B cell (primary cell): ENCODE results near the gene SEMA6C. TPM values are rescaled to one million over a fixed set of nuclear protein-coding genes. Genes with fewer than 3 reads are reported as not detected.

Source experiments
- ATAC-seq: fragments of 200-7000 bp; cut with Tn5 transposase; one replicate; pipeline ENCODE4 v1.10.0; 2021; ENCODE audit warnings: low read depth, mild to moderate bottlenecking, moderate number of reproducible peaks, moderate library complexity
- CTCF ChIA-PET: fragments of 350-600 bp; sonication (Branson Sonifier 250); formaldehyde crosslinking; loops from one replicate; lab custom pipeline; 2021; ENCODE audit warnings: antibody characterized with exemption, inconsistent platforms; lab: Charles Lee
- POLR2A ChIA-PET: fragments of 350-600 bp; sonication (Branson Sonifier 250); formaldehyde crosslinking; loops from one replicate; lab custom pipeline; 2021; ENCODE audit warnings: antibody characterized with exemption; lab: Charles Lee
- DNase-seq: peaks from one replicate; pipeline ENCODE4 v3.0.0; 2013
- H2AFZ ChIP-seq: 2 replicates; pipeline ENCODE4 v1.6.1; 2012; ENCODE audit warnings: mild to moderate bottlenecking, low read depth, low read length; ENCODE audit not compliant: insufficient read depth, poor library complexity, severe bottlenecking
- H3K27ac ChIP-seq, 2 donors: 1 replicate in 1 of 2; 2 replicates in 1 of 2; pipeline ENCODE4 v1.5.1; 2012 to 2013; ENCODE audit warnings: low read length in 2 of 2, mild to moderate bottlenecking in 2 of 2, moderate library complexity in 1 of 2
- H3K27me3 ChIP-seq, 4 experiments: fragments of 200-600 bp in 1 of 4; sonication (generic) in 1 of 4; replicated peaks in 1 of 4; 1 replicate in 2 of 4; 2 replicates in 2 of 4; pipeline versions ENCODE4 v1.6.1 to v1.7.0; 2013 to 2016; ENCODE audit warnings: low read length in 3 of 4, mild to moderate bottlenecking in 2 of 4, mixed read lengths in 1 of 4, moderate library complexity in 1 of 4; ENCODE audit not compliant: insufficient read depth in 4 of 4, control insufficient read depth in 3 of 4; ENCODE audit errors: control extremely low read depth in 1 of 4
- H3K36me3 ChIP-seq, 2 experiments: replicated peaks in 1 of 2; 1 replicate in 1 of 2; 2 replicates in 1 of 2; pipeline versions ENCODE4 v1.6.1 to v1.7.1; 2013; ENCODE audit warnings: low read length in 1 of 2; ENCODE audit not compliant: insufficient read depth in 2 of 2, control insufficient read depth in 1 of 2; ENCODE audit errors: control extremely low read depth in 1 of 2, extremely low read depth in 1 of 2
- H3K4me1 ChIP-seq, 2 donors: fragments of 200-600 bp in 1 of 2; sonication (generic) in 1 of 2; 1 replicate in 1 of 2; 2 replicates in 1 of 2; pipeline versions ENCODE4 v1.5.1 to v1.6.1; 2013 to 2017; ENCODE audit warnings: low read length in 2 of 2; ENCODE audit not compliant: control insufficient read depth in 2 of 2, insufficient read depth in 2 of 2
- H3K4me2 ChIP-seq: replicated peaks from 2 replicates; pipeline ENCODE3; 2012; ENCODE audit warnings: mild to moderate bottlenecking, low read depth, low read length; ENCODE audit not compliant: poor library complexity, severe bottlenecking
- H3K4me3 ChIP-seq, 5 experiments: fragments of 200-600 bp in 1 of 5; sonication (generic) in 1 of 5; 1 replicate in 3 of 5; 2 replicates in 2 of 5; pipeline versions ENCODE4 v1.5.1 to v1.7.0; 2011 to 2016; ENCODE audit warnings: low read length in 4 of 5, mild to moderate bottlenecking in 4 of 5, low read depth in 2 of 5, control low read depth in 1 of 5, moderate library complexity in 1 of 5; ENCODE audit not compliant: insufficient read depth in 1 of 5; ENCODE audit errors: control extremely low read depth in 1 of 5, extremely low read depth in 1 of 5
- H3K79me2 ChIP-seq: fragments of 200-600 bp; sonication (generic); one replicate; pipeline ENCODE4 v1.6.0; 2016; ENCODE audit warnings: low read length; ENCODE audit not compliant: control insufficient read depth, insufficient read depth
- H3K9ac ChIP-seq: fragments of 200-600 bp; sonication (generic); 2 replicates; pipeline ENCODE4 v1.6.1; 2017; ENCODE audit warnings: mild to moderate bottlenecking, low read length, moderate library complexity
- H3K9me3 ChIP-seq, 3 donors: one replicate each; pipeline versions ENCODE4 v1.6.1 to v1.7.1; 2013; ENCODE audit warnings: low read length in 2 of 3; ENCODE audit not compliant: control insufficient read depth in 2 of 3, insufficient read depth in 1 of 3; ENCODE audit errors: control extremely low read depth in 1 of 3
- H4K20me1 ChIP-seq: 2 replicates; pipeline ENCODE4 v1.6.0; 2012; ENCODE audit warnings: mild to moderate bottlenecking, low read length; ENCODE audit not compliant: insufficient read depth, control insufficient read depth, poor library complexity, severe bottlenecking
- H3K27ac Mint-ChIP-seq: one replicate; pipeline ENCODE4 v1.8.0; 2021; ENCODE audit warnings: mixed read lengths
- H3K27me3 Mint-ChIP-seq: one replicate; pipeline ENCODE4 v1.8.0; 2021; ENCODE audit warnings: mixed read lengths
- H3K4me1 Mint-ChIP-seq: one replicate; pipeline ENCODE4 v1.8.0; 2021; ENCODE audit warnings: mixed read lengths
- H3K4me3 Mint-ChIP-seq: one replicate; pipeline ENCODE4 v1.8.0; 2021; ENCODE audit warnings: mixed read lengths
- H3K9me3 Mint-ChIP-seq: one replicate; pipeline ENCODE4 v1.8.0; 2022; ENCODE audit warnings: mixed read lengths; ENCODE audit not compliant: insufficient read depth
- CTCF ChIP-seq: fragments of 200-600 bp; IDR thresholded peaks from one replicate; pipeline ENCODE4 v1.8.0; 2022; ENCODE audit warnings: antibody characterized with exemption, mild to moderate bottlenecking
- EZH2 ChIP-seq: IDR thresholded peaks from 2 replicates; pipeline ENCODE4 v1.6.1; 2012; ENCODE audit warnings: borderline replicate concordance, low read depth, mild to moderate bottlenecking, moderate library complexity, low read length; ENCODE audit not compliant: insufficient read depth, poor library complexity, severe bottlenecking
- WGBS: methylation state at CpG from one replicate; pipeline ENCODE4 v1.1.5; 2013; ENCODE audit warnings: missing lambda C conversion rate; ENCODE audit not compliant: insufficient coverage; 5-methylcytosine and 5-hydroxymethylcytosine counted together
- intact Hi-C: fragments of 100-400 bp; cut with micrococcal nuclease; formaldehyde crosslinking; loops from one replicate; pipeline ENCODE4 v1.10.0; 2022
- polyA plus RNA-seq: library from polyadenylated mRNA; depleted of rRNA; stranded (reverse); fragments of >200 nt; gene quantifications from 2 replicates; pipeline ENCODE4 v1.2.3, GENCODE V29; 2012
- total RNA-seq, 2 donors: library from RNA; stranded (reverse); fragments of 120-200 nt in 1 of 2; gene quantifications; 1 replicate in 1 of 2; 2 replicates in 1 of 2; pipeline versions ENCODE4 v1.2.3 to v1.2.4, GENCODE V29; 2013 to 2022

The SEMA6C gene
- total and polyA plus RNA-seq, 2 donors (not counting 1 experiment from before 2014, with no cell fraction given): 0.86 to 1.3 TPM

DNA sequence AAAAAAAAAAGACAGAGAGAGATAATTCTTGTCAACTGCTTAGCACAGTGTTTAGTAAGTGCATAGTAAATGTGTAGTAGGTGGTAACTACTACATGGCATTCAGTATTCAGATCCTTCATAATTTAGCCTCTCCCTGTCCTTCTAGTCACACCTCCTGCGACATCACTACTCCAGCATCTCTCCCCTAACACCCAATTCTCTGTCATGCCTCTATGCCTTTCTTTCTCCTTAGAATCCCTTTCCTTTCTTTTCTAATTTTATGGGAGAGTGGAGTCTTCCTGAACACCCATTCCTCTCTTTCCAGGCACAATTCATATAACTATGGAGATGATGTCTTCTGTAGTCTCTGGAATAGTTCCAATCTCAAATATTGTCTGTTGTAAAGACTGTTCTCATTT lies 47.4 kb upstream of the SEMA6C start:
- no peak overlapping the region for H2AFZ ChIP-seq
- Mint-ChIP-seq H3K27ac (no peak overlapping the region), H3K9me3 (no peaks in the 10 kb centered on the region), H3K4me3 (no peak overlapping the region), H3K4me1 (peaks cover 31% of the 10 kb centered on the region), H3K27me3 (no peaks in the 10 kb centered on the region)
- intact Hi-C loops: no loop called here
- H3K4me2 ChIP-seq: no peak overlapping the region
- CTCF ChIA-PET: interaction anchor here (0.6 to 1.5 kb wide), 2 partner anchors 58 to 94 kb away, joined by 3 to 6 read pairs; no protein-coding TSS in a partner anchor
- no CpG with 5 or more reads among the region's 1 CpG for WGBS
- H3K27me3 ChIP-seq: peaks cover 0 to 2% (median 0%) of the 10 kb centered on the region in 4 experiments
- ATAC-seq (no peak), DNase-seq (no peak)
- no peak overlapping the region for H3K27ac ChIP-seq
- TF ChIP-seq CTCF (no peak), EZH2 (no peak)
- H3K4me3 ChIP-seq: no peak overlapping the region
- peaks cover 12 to 22% of the 10 kb centered on the region in 2 donors for H3K4me1 ChIP-seq
- H3K79me2 ChIP-seq: peaks cover 20% of the 10 kb centered on the region
- H3K9me3 ChIP-seq: no peaks in the 10 kb centered on the region
- no peaks in the 10 kb centered on the region for H3K36me3 ChIP-seq
- H4K20me1 ChIP-seq: no peaks in the 10 kb centered on the region
- no peak overlapping the region for H3K9ac ChIP-seq
- POLR2A ChIA-PET: interaction anchor here (0.6 kb wide), 1 partner anchor 1091 kb away, joined by 4 read pairs; no protein-coding TSS in a partner anchor

DNA sequence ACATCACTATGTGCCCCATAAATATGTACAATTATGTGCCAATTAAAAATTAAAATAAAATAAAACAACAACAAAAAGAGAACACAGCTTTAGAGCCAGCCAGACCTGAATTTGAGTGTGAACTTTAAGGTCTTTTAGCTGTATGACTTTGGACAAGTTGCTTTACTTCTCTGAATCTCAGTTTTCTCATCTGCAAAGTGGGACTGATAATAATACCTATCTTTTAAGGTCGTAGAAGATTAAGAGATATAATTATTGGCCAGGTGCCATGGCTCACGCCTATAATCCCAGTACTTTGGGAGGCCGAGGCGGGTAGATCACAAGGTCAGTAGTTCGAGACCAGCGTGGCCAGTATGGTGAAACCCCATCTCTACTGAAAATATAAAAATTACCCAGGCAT lies 46.9 kb upstream of the SEMA6C start:
- H3K4me3 ChIP-seq: no peak overlapping the region
- CTCF ChIA-PET: interaction anchor here (1.5 kb wide), 1 partner anchor 59 kb away, joined by 6 read pairs; no protein-coding TSS in a partner anchor
- TF ChIP-seq CTCF: no peak
- TF ChIP-seq EZH2: no peak
- 90% methylated on average over 5 of the region's 6 CpGs for WGBS
- intact Hi-C loops: no loop called here
- no peak overlapping the region for H3K27ac Mint-ChIP-seq
- H2AFZ ChIP-seq: no peak overlapping the region
- peaks cover 17 to 27% of the 10 kb centered on the region in 2 donors for H3K4me1 ChIP-seq
- DNase-seq (no peak), ATAC-seq (no peak)
- H3K27me3 Mint-ChIP-seq: no peaks in the 10 kb centered on the region
- no peaks in the 10 kb centered on the region for H4K20me1 ChIP-seq
- H3K9me3 Mint-ChIP-seq: no peaks in the 10 kb centered on the region
- H3K4me3 Mint-ChIP-seq: no peak overlapping the region
- peaks cover 31% of the 10 kb centered on the region for H3K4me1 Mint-ChIP-seq
- H3K79me2 ChIP-seq: peaks cover 22% of the 10 kb centered on the region
- POLR2A ChIA-PET: interaction anchor here (0.6 kb wide), 2 partner anchors 329 to 1091 kb away, joined by 3 to 4 read pairs; no protein-coding TSS in a partner anchor
- no peaks in the 10 kb centered on the region for H3K9me3 ChIP-seq
- no peak overlapping the region for H3K27ac ChIP-seq
- no peak overlapping the region for H3K4me2 ChIP-seq
- H3K27me3 ChIP-seq: peaks cover 0 to 2% (median 0%) of the 10 kb centered on the region in 4 experiments
- H3K36me3 ChIP-seq: no peaks in the 10 kb centered on the region
- H3K9ac ChIP-seq: no peak overlapping the region
